ENCODE results near the gene FLRT1. TPM values are rescaled to one million over a fixed set of nuclear protein-coding genes. Genes with fewer than 3 reads are reported as not detected.

The FLRT1 gene
- total RNA-seq, 4 donors from 2014 or later: 0.32 to 1.4 (median 0.90) TPM

- peak overlapping the region; percentile 11 to 72 (median 47) for H3K27ac ChIP-seq
- no peak for TF ChIP-seq CTCF (IDR thresholded peaks at IDR 0.05)
- no peak for TF ChIP-seq POLR2A (IDR thresholded peaks at IDR 0.05)
- no peak for TF ChIP-seq POLR2AphosphoS5 (IDR thresholded peaks at IDR 0.05)
- no peak for TF ChIP-seq EP300 (IDR thresholded peaks at IDR 0.05; ENCODE audit: low read depth)
- no peaks in the 10 kb centered on the region for H3K9me3 ChIP-seq
- DNase-seq: no peak
- peak overlapping the region; percentile 12 to 42 (median 34) for H3K4me3 ChIP-seq
- intact Hi-C loops (cut with DNase I; ENCODE audit: low total_unique reads) (loop anchor here (5.0 kb wide), 1 partner anchor 111 kb away; no protein-coding TSS in a partner anchor), in situ Hi-C loops (cut with MboI; ENCODE audit: low pct_ligation_motif_present in 1 of 4, low pct_unique_long_range_greater_than_20kb in 1 of 4, low sequenced_read_pairs in 3 of 4) (no loop called here)
- 4% methylated on average over 45 of the region's 85 CpGs; no CpG with 5 or more reads in 1 of the 2 donors for WGBS, 2 donors (ENCODE audit: low coverage in 1 of 2)
- no peaks in the 10 kb centered on the region for H3K36me3 ChIP-seq
- peaks cover 0 to 21% (median 15%) of the 10 kb centered on the region in 4 donors for H3K4me1 ChIP-seq
- peaks cover 50% of the 10 kb centered on the region for H3K27me3 ChIP-seq
Observed at GRCh38 chr11:64036087-64037026, 626 bp downstream of the FLRT1 start.

- WGBS, 2 donors (ENCODE audit: low coverage in 1 of 2): 29% methylated on average over 22 of the region's 23 CpGs; no CpG with 5 or more reads in 1 of the 2 donors
- Histone ChIP-seq H3K27ac (peak overlapping the region; percentile 11 to 72 (median 47)), H3K4me3 (peak overlapping the region in 2 of 4 donors; percentile 34 to 42), H3K9me3 (no peaks in the 10 kb centered on the region), H3K27me3 (peaks cover 50% of the 10 kb centered on the region), H3K4me1 (peaks cover 0 to 21% (median 15%) of the 10 kb centered on the region in 4 donors), H3K36me3 (no peaks in the 10 kb centered on the region)
- no peak for DNase-seq
- intact Hi-C loops (cut with DNase I; ENCODE audit: low total_unique reads): loop anchor here (5.0 kb wide), 1 partner anchor 110 kb away; no protein-coding TSS in a partner anchor
- in situ Hi-C loops (cut with MboI; ENCODE audit: low pct_ligation_motif_present in 1 of 4, low pct_unique_long_range_greater_than_20kb in 1 of 4, low sequenced_read_pairs in 3 of 4): no loop called here
- TF ChIP-seq POLR2AphosphoS5 (IDR thresholded peaks at IDR 0.05) (no peak), CTCF (IDR thresholded peaks at IDR 0.05) (no peak), POLR2A (IDR thresholded peaks at IDR 0.05) (no peak), EP300 (IDR thresholded peaks at IDR 0.05; ENCODE audit: low read depth) (no peak)
Observed at GRCh38 chr11:64037027-64037634, 1.4 kb downstream of the FLRT1 start.

GRCh38 chr11:64038500-64038899 is 2.8 kb downstream of the FLRT1 start:
- Histone ChIP-seq H3K27ac (no peak overlapping the region), H3K27me3 (peaks cover 44% of the 10 kb centered on the region), H3K4me1 (peaks cover 0 to 21% (median 15%) of the 10 kb centered on the region in 4 donors), H3K36me3 (no peaks in the 10 kb centered on the region), H3K9me3 (no peaks in the 10 kb centered on the region), H3K4me3 (no peak overlapping the region)
- WGBS, 2 donors (ENCODE audit: low coverage in 1 of 2): 98% methylated on average over 4 of the region's 4 CpGs; no CpG with 5 or more reads in 1 of the 2 donors
- DNase-seq: no peak
- TF ChIP-seq POLR2A (IDR thresholded peaks at IDR 0.05): no peak
- TF ChIP-seq EP300 (IDR thresholded peaks at IDR 0.05; ENCODE audit: low read depth): no peak
- TF ChIP-seq CTCF (IDR thresholded peaks at IDR 0.05): no peak
- no peak for TF ChIP-seq POLR2AphosphoS5 (IDR thresholded peaks at IDR 0.05)
- in situ Hi-C loops (cut with MboI; ENCODE audit: low pct_ligation_motif_present in 1 of 4, low pct_unique_long_range_greater_than_20kb in 1 of 4, low sequenced_read_pairs in 3 of 4) (no loop called here), intact Hi-C loops (cut with DNase I; ENCODE audit: low total_unique reads) (loop anchor here (5.0 kb wide), 1 partner anchor 109 kb away; no protein-coding TSS in a partner anchor)
